Osteocyte (in vitro differentiated cells): Measurements from ENCODE around the gene RAB31. TPM values are rescaled to one million over a fixed set of nuclear protein-coding genes. Genes with fewer than 3 reads are reported as not detected.
A peak's percentile ranks its signal among the peaks of the same experiment; 100 is the strongest.

ENCODE experiments used
- DNase-seq: peaks from one replicate; pipeline ENCODE4 v3.0.0; 2021; ENCODE audit warnings: mixed read lengths; ENCODE audit not compliant: unreplicated experiment; ENCODE audit errors: extremely low spot score
- H3K27ac Mint-ChIP-seq: one replicate; pipeline ENCODE4 v1.8.0; 2021; ENCODE audit warnings: mild to moderate bottlenecking, mixed read lengths; ENCODE audit not compliant: unreplicated experiment
- H3K27me3 Mint-ChIP-seq: one replicate; pipeline ENCODE4 v1.8.0; 2021; ENCODE audit warnings: mixed read lengths; ENCODE audit not compliant: unreplicated experiment
- H3K36me3 Mint-ChIP-seq: one replicate; pipeline ENCODE4 v1.8.0; 2021; ENCODE audit warnings: mixed read lengths; ENCODE audit not compliant: unreplicated experiment
- H3K4me1 Mint-ChIP-seq: one replicate; pipeline ENCODE4 v1.8.0; 2021; ENCODE audit warnings: mixed read lengths; ENCODE audit not compliant: unreplicated experiment
- H3K4me3 Mint-ChIP-seq: one replicate; pipeline ENCODE4 v1.8.0; 2021; ENCODE audit warnings: mild to moderate bottlenecking, moderate library complexity, mixed read lengths; ENCODE audit not compliant: unreplicated experiment
- H3K9me3 Mint-ChIP-seq: one replicate; pipeline ENCODE4 v1.8.0; 2021; ENCODE audit warnings: mixed read lengths; ENCODE audit not compliant: unreplicated experiment
- CTCF ChIP-seq: fragments of 200-600 bp; sonication (generic); IDR thresholded peaks from 2 replicates; pipeline ENCODE4 v1.5.0; 2021; ENCODE audit warnings: antibody characterized with exemption, mild to moderate bottlenecking, moderate library complexity
- total RNA-seq: library from RNA; stranded (reverse); gene quantifications from 2 replicates; pipeline ENCODE4 v1.2.1, GENCODE V29; 2021

RAB31 gene
- total RNA-seq, 1 donor from 2014 or later: 90.8 TPM

- H3K36me3 Mint-ChIP-seq: peaks cover 11% of the 10 kb centered on the region
- no peaks in the 10 kb centered on the region for H3K27me3 Mint-ChIP-seq
- no peak for DNase-seq
- TF ChIP-seq CTCF: no peak
- H3K4me3 Mint-ChIP-seq: no peak overlapping the region
- H3K4me1 Mint-ChIP-seq: peaks cover 40% of the 10 kb centered on the region
- H3K9me3 Mint-ChIP-seq: no peaks in the 10 kb centered on the region
- no peak overlapping the region for H3K27ac Mint-ChIP-seq
Observed at GRCh38 chr18:9772847-9773677, 65.0 kb downstream of the RAB31 start.

- Mint-ChIP-seq H3K27me3 (no peaks in the 10 kb centered on the region), H3K9me3 (no peaks in the 10 kb centered on the region), H3K4me3 (no peak overlapping the region), H3K4me1 (peaks cover 34% of the 10 kb centered on the region), H3K27ac (no peak overlapping the region), H3K36me3 (peaks cover 6% of the 10 kb centered on the region)
- no peak for TF ChIP-seq CTCF
- DNase-seq: no peak
Observed at GRCh38 chr18:9774150-9774549, 66.0 kb downstream of the RAB31 start.

GRCh38 chr18:9775178-9775577 lies 67.1 kb downstream of the RAB31 start:
- Mint-ChIP-seq H3K4me3 (no peak overlapping the region), H3K36me3 (peaks cover 6% of the 10 kb centered on the region), H3K4me1 (peaks cover 26% of the 10 kb centered on the region), H3K27me3 (no peaks in the 10 kb centered on the region), H3K27ac (no peak overlapping the region), H3K9me3 (no peaks in the 10 kb centered on the region)
- no peak for DNase-seq
- no peak for TF ChIP-seq CTCF

- Mint-ChIP-seq H3K36me3 (peaks cover 8% of the 10 kb centered on the region), H3K9me3 (no peaks in the 10 kb centered on the region), H3K27ac (peak overlapping the region; percentile 4), H3K4me1 (peaks cover 11% of the 10 kb centered on the region), H3K4me3 (no peak overlapping the region), H3K27me3 (no peaks in the 10 kb centered on the region)
- TF ChIP-seq CTCF: no peak
- no peak for DNase-seq
Observed at GRCh38 chr18:9779630-9780029, 71.5 kb downstream of the RAB31 start.

- Mint-ChIP-seq H3K27ac (peak overlapping the region; percentile 68), H3K4me3 (no peak overlapping the region), H3K36me3 (peaks cover 18% of the 10 kb centered on the region), H3K9me3 (no peaks in the 10 kb centered on the region), H3K4me1 (peaks cover 12% of the 10 kb centered on the region), H3K27me3 (no peaks in the 10 kb centered on the region)
- DNase-seq: no peak
- TF ChIP-seq CTCF: no peak
Observed at GRCh38 chr18:9782073-9782857, 74.2 kb downstream of the RAB31 start.
